Measurements from ENCODE around the gene SPAG16.

- TF ChIP-seq CTCF (IDR thresholded peaks at IDR 0.05) (no peak), POLR2A (IDR thresholded peaks at IDR 0.05) (no peak), EP300 (IDR thresholded peaks at IDR 0.05) (no peak)
Observed at GRCh38 chr2:213740453-213740852, 456.2 kb downstream of the SPAG16 start.

All from tibial nerve (tissue), 4 donors.